H9 (cell line): ENCODE measurements around the gene SEC22C. TPM values are rescaled to one million over a fixed set of nuclear protein-coding genes. Genes with fewer than 3 reads are reported as not detected.

Experiments used
- DNase-seq: peaks from one replicate; pipeline ENCODE4 v3.0.0-alpha.2; 2017
- H2AFZ ChIP-seq: one replicate; pipeline ENCODE4 v1.6.1; 2013; ENCODE audit warnings: mild to moderate bottlenecking, low read length, control low read depth, moderate library complexity
- H2AK5ac ChIP-seq: 2 replicates; pipeline ENCODE4 v1.6.1; 2013; ENCODE audit warnings: low read length, control low read depth, mixed read lengths; ENCODE audit not compliant: insufficient read length
- H2BK120ac ChIP-seq: one replicate; pipeline ENCODE4 v1.6.1; 2013; ENCODE audit warnings: low read depth, mild to moderate bottlenecking, low read length, control low read depth, inconsistent platforms; ENCODE audit not compliant: poor library complexity, severe bottlenecking
- H2BK12ac ChIP-seq: 2 replicates; pipeline ENCODE4 v1.6.1; 2013; ENCODE audit warnings: low read length, control low read depth, mixed read lengths, low read depth; ENCODE audit not compliant: insufficient read length
- H2BK15ac ChIP-seq: 2 replicates; pipeline ENCODE4 v1.6.1; 2013; ENCODE audit warnings: low read depth, low read length, control low read depth
- H2BK20ac ChIP-seq: one replicate; pipeline ENCODE4 v1.6.1; 2013; ENCODE audit warnings: low read depth, mild to moderate bottlenecking, low read length, control low read depth, inconsistent platforms; ENCODE audit not compliant: poor library complexity, severe bottlenecking
- H2BK5ac ChIP-seq: 2 replicates; pipeline ENCODE4 v1.6.1; 2013; ENCODE audit warnings: low read length, control low read depth, mixed read lengths; ENCODE audit not compliant: insufficient read length
- H3K14ac ChIP-seq: 2 replicates; pipeline ENCODE4 v1.6.1; 2013; ENCODE audit warnings: low read length, control low read depth; ENCODE audit not compliant: insufficient read depth
- H3K18ac ChIP-seq: 2 replicates; pipeline ENCODE4 v1.6.1; 2013; ENCODE audit warnings: low read depth, mild to moderate bottlenecking, mixed read lengths, low read length, control low read depth; ENCODE audit not compliant: insufficient read length
- H3K23ac ChIP-seq: 2 replicates; pipeline ENCODE4 v1.6.1; 2013; ENCODE audit warnings: low read length, control low read depth, mixed read lengths, low read depth; ENCODE audit not compliant: insufficient read length
- H3K23me2 ChIP-seq: 2 replicates; pipeline ENCODE4 v1.6.1; 2013; ENCODE audit warnings: low read depth, mild to moderate bottlenecking, mixed read lengths, low read length, control low read depth; ENCODE audit not compliant: insufficient read length, poor library complexity, severe bottlenecking
- H3K27ac ChIP-seq: 2 replicates; pipeline ENCODE4 v1.5.1; 2013; ENCODE audit warnings: low read length, control low read depth, mixed read lengths, low read depth; ENCODE audit not compliant: insufficient read length
- H3K27me3 ChIP-seq: 2 replicates; pipeline ENCODE4 v1.6.1; 2013; ENCODE audit warnings: low read length, control low read depth, inconsistent platforms; ENCODE audit not compliant: insufficient read depth
- H3K4ac ChIP-seq: 2 replicates; pipeline ENCODE4 v1.6.1; 2013; ENCODE audit warnings: low read depth, mild to moderate bottlenecking, control low read depth, inconsistent platforms, low read length, moderate library complexity
- H3K4me1 ChIP-seq: 2 replicates; pipeline ENCODE4 v1.6.1; 2013; ENCODE audit warnings: low read length, control low read depth, inconsistent platforms; ENCODE audit not compliant: insufficient read depth
- H3K4me2 ChIP-seq: 2 replicates; pipeline ENCODE4 v1.6.1; 2013; ENCODE audit warnings: low read length, control low read depth, mixed read lengths; ENCODE audit not compliant: insufficient read length, insufficient read depth
- H3K56ac ChIP-seq: 2 replicates; pipeline ENCODE4 v1.6.1; 2013; ENCODE audit warnings: low read depth, mild to moderate bottlenecking, mixed read lengths, low read length, control low read depth; ENCODE audit not compliant: insufficient read length
- H3K79me1 ChIP-seq: 2 replicates; pipeline ENCODE4 v1.6.1; 2013; ENCODE audit warnings: low read depth, mild to moderate bottlenecking, moderate library complexity, low read length, control low read depth, inconsistent platforms; ENCODE audit not compliant: insufficient read depth, poor library complexity, severe bottlenecking
- H3K79me2 ChIP-seq: 2 replicates; pipeline ENCODE4 v1.6.1; 2013; ENCODE audit warnings: low read length, control low read depth, inconsistent platforms; ENCODE audit not compliant: insufficient read depth
- H3K9ac ChIP-seq: 2 replicates; pipeline ENCODE4 v1.6.1; 2013; ENCODE audit warnings: low read length, control low read depth, mixed read lengths; ENCODE audit not compliant: insufficient read length; ENCODE audit errors: extremely low read depth
- H3K9me3 ChIP-seq: one replicate; pipeline ENCODE4 v1.6.1; 2013; ENCODE audit warnings: low read depth, low read length, inconsistent platforms; ENCODE audit not compliant: control insufficient read depth
- H3T11ph ChIP-seq: one replicate; pipeline ENCODE4 v1.6.1; 2013; ENCODE audit warnings: mild to moderate bottlenecking, low read length, control low read depth, inconsistent platforms
- H4K20me1 ChIP-seq: one replicate; pipeline ENCODE4 v1.6.1; 2013; ENCODE audit not compliant: control insufficient read depth, insufficient read length, insufficient read depth
- H4K5ac ChIP-seq: 2 replicates; pipeline ENCODE4 v1.6.1; 2013; ENCODE audit warnings: low read depth, mild to moderate bottlenecking, mixed read lengths, low read length, control low read depth; ENCODE audit not compliant: insufficient read length
- H4K8ac ChIP-seq: replicated peaks from 2 replicates; pipeline ENCODE4 v1.6.1; 2013; ENCODE audit warnings: low read length, control low read depth, mixed read lengths, low read depth; ENCODE audit not compliant: insufficient read length
- H4K91ac ChIP-seq: 2 replicates; pipeline ENCODE4 v1.6.1; 2013; ENCODE audit warnings: low read depth, mild to moderate bottlenecking, moderate library complexity, mixed read lengths, low read length, control low read depth; ENCODE audit not compliant: insufficient read length
- H3K27ac Mint-ChIP-seq, 3 experiments: 2 replicates in 2 of 3; 3 replicates in 1 of 3; pipeline ENCODE4 v1.8.0; 2020 to 2021; ENCODE audit warnings: mixed read lengths in 3 of 3, mild to moderate bottlenecking in 1 of 3, moderate library complexity in 1 of 3
- H3K27me3 Mint-ChIP-seq: 2 replicates; pipeline ENCODE4 v1.8.0; 2021; ENCODE audit warnings: low read depth, mild to moderate bottlenecking, moderate library complexity, mixed read lengths
- H3K36me3 Mint-ChIP-seq, 3 experiments: 2 replicates in 2 of 3; 3 replicates in 1 of 3; pipeline ENCODE4 v1.8.0; 2020 to 2021; ENCODE audit warnings: low read depth in 3 of 3, mixed read lengths in 3 of 3; ENCODE audit not compliant: insufficient read depth in 1 of 3
- H3K4me1 Mint-ChIP-seq, 2 experiments: 2 replicates each; pipeline ENCODE4 v1.8.0; 2020; ENCODE audit warnings: mixed read lengths in 2 of 2
- H3K4me3 Mint-ChIP-seq, 2 experiments: 2 replicates in 1 of 2; 3 replicates in 1 of 2; pipeline ENCODE4 v1.8.0; 2020 to 2021; ENCODE audit warnings: mild to moderate bottlenecking in 2 of 2, mixed read lengths in 2 of 2, moderate library complexity in 1 of 2
- H3K9me3 Mint-ChIP-seq, 2 experiments: 2 replicates in 1 of 2; 3 replicates in 1 of 2; pipeline ENCODE4 v1.8.0; 2020; ENCODE audit warnings: mild to moderate bottlenecking in 2 of 2, mixed read lengths in 2 of 2, moderate library complexity in 1 of 2
- total RNA-seq: library from RNA; stranded (reverse); gene quantifications from 2 replicates; pipeline ENCODE4 v1.2.1, GENCODE V29; 2021
- TF ChIP-seq, protein P1 (sequence below): fragments of 200-600 bp; sonication (generic); conservative IDR thresholded peaks from 3 replicates; pipeline ENCODE4 v1.8.0; 2021; ENCODE audit warnings: antibody characterized with exemption, mild to moderate bottlenecking

The SEC22C gene
- total RNA-seq, 1 experiment from 2014 or later = 28.2 TPM

DNA sequence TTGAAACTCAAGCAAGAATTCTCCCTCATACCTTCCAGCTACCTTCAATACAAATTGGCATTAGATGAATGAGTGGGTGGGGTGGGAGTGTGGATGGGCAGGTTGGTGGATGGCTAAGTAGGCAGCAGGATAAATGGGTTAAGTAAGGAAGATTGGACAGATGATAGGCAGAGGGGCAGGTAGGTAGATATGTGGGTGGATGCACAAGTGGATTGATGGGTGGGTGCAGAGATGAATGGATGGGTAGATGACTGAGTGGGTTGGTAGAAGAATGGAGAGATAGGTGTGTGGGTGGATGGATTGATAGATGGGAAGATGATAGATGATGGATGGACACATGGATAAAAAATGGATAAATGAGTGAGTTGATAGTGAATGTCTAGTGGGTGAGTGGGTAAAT lies 51.7 kb downstream of the SEC22C start:
- no peak overlapping the region for H3K23ac ChIP-seq
- no peak overlapping the region for H2BK20ac ChIP-seq
- peaks cover 15 to 19% of the 10 kb centered on the region in 2 experiments for H3K4me1 Mint-ChIP-seq
- H3K23me2 ChIP-seq = no peaks in the 10 kb centered on the region
- peaks cover 2% of the 10 kb centered on the region for H4K20me1 ChIP-seq
- H2BK120ac ChIP-seq = no peak overlapping the region
- H3T11ph ChIP-seq = no peak overlapping the region
- H3K4ac ChIP-seq = no peak overlapping the region
- no peaks in the 10 kb centered on the region for H3K79me1 ChIP-seq
- no peaks in the 10 kb centered on the region for H3K27me3 ChIP-seq
- H2AK5ac ChIP-seq = no peak overlapping the region
- no peak overlapping the region for H3K27ac Mint-ChIP-seq
- H3K9me3 ChIP-seq = no peaks in the 10 kb centered on the region
- H3K27me3 Mint-ChIP-seq = no peaks in the 10 kb centered on the region
- no peak overlapping the region for H4K5ac ChIP-seq
- peaks cover 9% of the 10 kb centered on the region; the same call in 1 of the 2 replicates for H3K4me1 ChIP-seq
- no peak overlapping the region for H3K4me3 Mint-ChIP-seq
- H3K9ac ChIP-seq = no peak overlapping the region
- H2BK12ac ChIP-seq = no peak overlapping the region
- H3K27ac ChIP-seq = no peak overlapping the region
- H2BK15ac ChIP-seq = no peak overlapping the region
- H3K56ac ChIP-seq = no peak overlapping the region
- H4K91ac ChIP-seq = no peak overlapping the region
- DNase-seq = no peak
- no peaks in the 10 kb centered on the region for H3K9me3 Mint-ChIP-seq
- no peak overlapping the region for H3K14ac ChIP-seq
- peaks cover 0 to 4% (median 0%) of the 10 kb centered on the region in 3 experiments; a peak in 1 of 7 replicates for H3K36me3 Mint-ChIP-seq
- no peak overlapping the region for H3K18ac ChIP-seq
- TF ChIP-seq, protein P1, sequence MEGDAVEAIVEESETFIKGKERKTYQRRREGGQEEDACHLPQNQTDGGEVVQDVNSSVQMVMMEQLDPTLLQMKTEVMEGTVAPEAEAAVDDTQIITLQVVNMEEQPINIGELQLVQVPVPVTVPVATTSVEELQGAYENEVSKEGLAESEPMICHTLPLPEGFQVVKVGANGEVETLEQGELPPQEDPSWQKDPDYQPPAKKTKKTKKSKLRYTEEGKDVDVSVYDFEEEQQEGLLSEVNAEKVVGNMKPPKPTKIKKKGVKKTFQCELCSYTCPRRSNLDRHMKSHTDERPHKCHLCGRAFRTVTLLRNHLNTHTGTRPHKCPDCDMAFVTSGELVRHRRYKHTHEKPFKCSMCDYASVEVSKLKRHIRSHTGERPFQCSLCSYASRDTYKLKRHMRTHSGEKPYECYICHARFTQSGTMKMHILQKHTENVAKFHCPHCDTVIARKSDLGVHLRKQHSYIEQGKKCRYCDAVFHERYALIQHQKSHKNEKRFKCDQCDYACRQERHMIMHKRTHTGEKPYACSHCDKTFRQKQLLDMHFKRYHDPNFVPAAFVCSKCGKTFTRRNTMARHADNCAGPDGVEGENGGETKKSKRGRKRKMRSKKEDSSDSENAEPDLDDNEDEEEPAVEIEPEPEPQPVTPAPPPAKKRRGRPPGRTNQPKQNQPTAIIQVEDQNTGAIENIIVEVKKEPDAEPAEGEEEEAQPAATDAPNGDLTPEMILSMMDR = no peak
- no peak overlapping the region for H3K4me2 ChIP-seq
- no peak overlapping the region for H2BK5ac ChIP-seq
- no peak overlapping the region for H2AFZ ChIP-seq
- no peaks in the 10 kb centered on the region for H3K79me2 ChIP-seq
- no peak overlapping the region for H4K8ac ChIP-seq
